Neuron (in vitro differentiated cells): Measurements from ENCODE around the gene AP2A1.
"Not testable (repeated sequence)": the region's sequence is repeated elsewhere in the genome, so short reads cannot be mapped to it uniquely, and the experiment has no call there.

Experiments
- H2AFZ ChIP-seq: one replicate; pipeline ENCODE4 v1.6.1; 2013; ENCODE audit warnings: low read depth, mild to moderate bottlenecking, inconsistent platforms, low read length, moderate library complexity
- H3K27me3 ChIP-seq: one replicate; pipeline ENCODE4 v1.6.1; 2013; ENCODE audit warnings: low read length; ENCODE audit not compliant: insufficient read depth
- H3K36me3 ChIP-seq: one replicate; pipeline ENCODE4 v1.6.1; 2013; ENCODE audit warnings: low read length; ENCODE audit not compliant: insufficient read depth
- H3K4me1 ChIP-seq: one replicate; pipeline ENCODE4 v1.6.1; 2013; ENCODE audit warnings: low read length; ENCODE audit not compliant: insufficient read depth
- H3K4me3 ChIP-seq: 2 replicates; pipeline ENCODE4 v1.5.1; 2013; ENCODE audit warnings: mild to moderate bottlenecking, low read length, moderate library complexity
- H3K9me3 ChIP-seq: one replicate; pipeline ENCODE4 v1.6.1; 2013; ENCODE audit warnings: low read length

The AP2A1 gene

GRCh38 chr19:49766930-49767299 lies at the start of gene AP2A1:
Gene AP2A1 (plus strand): TSS chr19:49767001. CDS start chr19:49767134, 133 bp downstream.
- Histone ChIP-seq H2AFZ (peak within 1 kb of the TSS; percentile 55), H3K4me3 (peak within 1 kb of the TSS; percentile 78), H3K36me3 (no peaks in the 10 kb centered on the region), H3K27me3 (no peaks in the 10 kb centered on the region), H3K4me1 (peaks cover 20% of the 10 kb centered on the region), H3K9me3 (no peaks in the 10 kb centered on the region)

- Histone ChIP-seq H3K4me1 (no peaks in the 10 kb centered on the region), H3K36me3 (peaks cover 3% of the 10 kb centered on the region), H3K4me3 (no peak overlapping the region), H3K9me3 (peaks cover 3% of the 10 kb centered on the region), H2AFZ (no peak overlapping the region), H3K27me3 (no peaks in the 10 kb centered on the region)
Measured at GRCh38 chr19:49718511-49718910, 48.3 kb upstream of the AP2A1 start.

GRCh38 chr19:49718991-49719390 lies 47.8 kb upstream of the AP2A1 start:
- Histone ChIP-seq H3K4me3 (no peak overlapping the region), H3K9me3 (peaks cover 2% of the 10 kb centered on the region), H3K36me3 (no peaks in the 10 kb centered on the region), H2AFZ (no peak overlapping the region), H3K4me1 (no peaks in the 10 kb centered on the region), H3K27me3 (no peaks in the 10 kb centered on the region)

GRCh38 chr19:49719420-49719819 lies 47.4 kb upstream of the AP2A1 start:
- H3K4me3 ChIP-seq, H2AFZ ChIP-seq, H3K9me3 ChIP-seq, H3K27me3 ChIP-seq, H3K4me1 ChIP-seq, H3K36me3 ChIP-seq: not testable (repeated sequence)

- Histone ChIP-seq H2AFZ (no peak overlapping the region), H3K36me3 (no peaks in the 10 kb centered on the region), H3K4me3 (no peak overlapping the region), H3K4me1 (no peaks in the 10 kb centered on the region), H3K27me3 (no peaks in the 10 kb centered on the region), H3K9me3 (peaks cover 3% of the 10 kb centered on the region)
Measured at GRCh38 chr19:49727217-49728030, 39.4 kb upstream of the AP2A1 start.

- Histone ChIP-seq H3K4me3 (no peak overlapping the region), H3K36me3 (no peaks in the 10 kb centered on the region), H3K27me3 (no peaks in the 10 kb centered on the region), H2AFZ (no peak overlapping the region), H3K9me3 (peaks cover 3% of the 10 kb centered on the region), H3K4me1 (no peaks in the 10 kb centered on the region)
Measured at GRCh38 chr19:49730166-49730565, 36.6 kb upstream of the AP2A1 start.

GRCh38 chr19:49738268-49738667 lies 28.5 kb upstream of the AP2A1 start:
- Histone ChIP-seq H2AFZ (no peak overlapping the region), H3K4me3 (no peak overlapping the region), H3K4me1 (no peaks in the 10 kb centered on the region), H3K9me3 (no peaks in the 10 kb centered on the region), H3K36me3 (no peaks in the 10 kb centered on the region), H3K27me3 (no peaks in the 10 kb centered on the region)

GRCh38 chr19:49739098-49739497 lies 27.7 kb upstream of the AP2A1 start:
- H3K9me3 ChIP-seq = no peaks in the 10 kb centered on the region
- no peaks in the 10 kb centered on the region for H3K36me3 ChIP-seq
- H3K4me3 ChIP-seq = no peak overlapping the region
- no peaks in the 10 kb centered on the region for H3K4me1 ChIP-seq
- H3K27me3 ChIP-seq = no peaks in the 10 kb centered on the region
- no peak overlapping the region for H2AFZ ChIP-seq

GRCh38 chr19:49739933-49740332 lies 26.9 kb upstream of the AP2A1 start:
- peak overlapping the region; percentile 18 for H2AFZ ChIP-seq
- no peaks in the 10 kb centered on the region for H3K36me3 ChIP-seq
- no peaks in the 10 kb centered on the region for H3K27me3 ChIP-seq
- H3K4me3 ChIP-seq = no peak overlapping the region
- no peaks in the 10 kb centered on the region for H3K4me1 ChIP-seq
- no peaks in the 10 kb centered on the region for H3K9me3 ChIP-seq

- Histone ChIP-seq H3K27me3 (no peaks in the 10 kb centered on the region), H3K9me3 (no peaks in the 10 kb centered on the region), H3K36me3 (no peaks in the 10 kb centered on the region), H2AFZ (no peak overlapping the region), H3K4me3 (no peak overlapping the region), H3K4me1 (no peaks in the 10 kb centered on the region)
Measured at GRCh38 chr19:49741210-49741844, 25.5 kb upstream of the AP2A1 start.

- H3K4me1 ChIP-seq = no peaks in the 10 kb centered on the region
Measured at GRCh38 chr19:49744946-49745381, 21.8 kb upstream of the AP2A1 start.

GRCh38 chr19:49746206-49746958 lies 20.4 kb upstream of the AP2A1 start:
- Histone ChIP-seq H3K4me1 (no peaks in the 10 kb centered on the region), H3K36me3 (no peaks in the 10 kb centered on the region), H2AFZ (no peak overlapping the region), H3K27me3 (no peaks in the 10 kb centered on the region), H3K4me3 (no peak overlapping the region), H3K9me3 (no peaks in the 10 kb centered on the region)

More at GRCh38 chr19:49744946-49745381, 21.8 kb upstream of the AP2A1 start:
- H3K9me3 ChIP-seq = no peaks in the 10 kb centered on the region
- H3K36me3 ChIP-seq = no peaks in the 10 kb centered on the region
- no peak overlapping the region for H3K4me3 ChIP-seq
- H3K27me3 ChIP-seq = no peaks in the 10 kb centered on the region
- H2AFZ ChIP-seq = no peak overlapping the region

- no peaks in the 10 kb centered on the region for H3K4me1 ChIP-seq
- no peaks in the 10 kb centered on the region for H3K36me3 ChIP-seq
- no peaks in the 10 kb centered on the region for H3K27me3 ChIP-seq
- no peak overlapping the region for H2AFZ ChIP-seq
- no peaks in the 10 kb centered on the region for H3K9me3 ChIP-seq
- no peak overlapping the region for H3K4me3 ChIP-seq
Measured at GRCh38 chr19:49749055-49749716, 17.6 kb upstream of the AP2A1 start.
